Adrenal gland (tissue), 5 donors: Measurements from ENCODE around the gene ABCC11.

Experiments used
- POLR2A ChIP-seq, 2 donors: fragments of 450-650 bp; IDR thresholded peaks; one replicate each; pipeline ENCODE4 v1.6.1; 2017; ENCODE audit warnings: antibody characterized with exemption in 2 of 2, mild to moderate bottlenecking in 2 of 2, moderate library complexity in 1 of 2
- TF ChIP-seq, protein P1 (sequence below), 6 experiments: fragments of 450-650 bp in 4 of 6; fragments of 200-600 bp in 2 of 6; sonication (generic) in 1 of 6; IDR thresholded peaks; 1 replicate in 5 of 6; 2 replicates in 1 of 6; pipeline versions ENCODE4 v1.5.1 to v1.8.0; 2016 to 2021; ENCODE audit warnings: antibody characterized with exemption in 6 of 6, mild to moderate bottlenecking in 2 of 6, moderate library complexity in 1 of 6
- donor health status: DM: no; HTN: no; CAD: no.

- TF ChIP-seq, protein P1, sequence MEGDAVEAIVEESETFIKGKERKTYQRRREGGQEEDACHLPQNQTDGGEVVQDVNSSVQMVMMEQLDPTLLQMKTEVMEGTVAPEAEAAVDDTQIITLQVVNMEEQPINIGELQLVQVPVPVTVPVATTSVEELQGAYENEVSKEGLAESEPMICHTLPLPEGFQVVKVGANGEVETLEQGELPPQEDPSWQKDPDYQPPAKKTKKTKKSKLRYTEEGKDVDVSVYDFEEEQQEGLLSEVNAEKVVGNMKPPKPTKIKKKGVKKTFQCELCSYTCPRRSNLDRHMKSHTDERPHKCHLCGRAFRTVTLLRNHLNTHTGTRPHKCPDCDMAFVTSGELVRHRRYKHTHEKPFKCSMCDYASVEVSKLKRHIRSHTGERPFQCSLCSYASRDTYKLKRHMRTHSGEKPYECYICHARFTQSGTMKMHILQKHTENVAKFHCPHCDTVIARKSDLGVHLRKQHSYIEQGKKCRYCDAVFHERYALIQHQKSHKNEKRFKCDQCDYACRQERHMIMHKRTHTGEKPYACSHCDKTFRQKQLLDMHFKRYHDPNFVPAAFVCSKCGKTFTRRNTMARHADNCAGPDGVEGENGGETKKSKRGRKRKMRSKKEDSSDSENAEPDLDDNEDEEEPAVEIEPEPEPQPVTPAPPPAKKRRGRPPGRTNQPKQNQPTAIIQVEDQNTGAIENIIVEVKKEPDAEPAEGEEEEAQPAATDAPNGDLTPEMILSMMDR (IDR thresholded peaks at IDR 0.05) = no peak
- TF ChIP-seq POLR2A (IDR thresholded peaks at IDR 0.05) = no peak
Measured at GRCh38 chr16:48136547-48137360, 110.6 kb downstream of the ABCC11 start.
